Measurements from ENCODE around the gene NDUFA7.
"Not testable (repeated sequence)": the region's sequence is repeated elsewhere in the genome, so short reads cannot be mapped to it uniquely, and the experiment has no call there.

Gene NDUFA7

DNA sequence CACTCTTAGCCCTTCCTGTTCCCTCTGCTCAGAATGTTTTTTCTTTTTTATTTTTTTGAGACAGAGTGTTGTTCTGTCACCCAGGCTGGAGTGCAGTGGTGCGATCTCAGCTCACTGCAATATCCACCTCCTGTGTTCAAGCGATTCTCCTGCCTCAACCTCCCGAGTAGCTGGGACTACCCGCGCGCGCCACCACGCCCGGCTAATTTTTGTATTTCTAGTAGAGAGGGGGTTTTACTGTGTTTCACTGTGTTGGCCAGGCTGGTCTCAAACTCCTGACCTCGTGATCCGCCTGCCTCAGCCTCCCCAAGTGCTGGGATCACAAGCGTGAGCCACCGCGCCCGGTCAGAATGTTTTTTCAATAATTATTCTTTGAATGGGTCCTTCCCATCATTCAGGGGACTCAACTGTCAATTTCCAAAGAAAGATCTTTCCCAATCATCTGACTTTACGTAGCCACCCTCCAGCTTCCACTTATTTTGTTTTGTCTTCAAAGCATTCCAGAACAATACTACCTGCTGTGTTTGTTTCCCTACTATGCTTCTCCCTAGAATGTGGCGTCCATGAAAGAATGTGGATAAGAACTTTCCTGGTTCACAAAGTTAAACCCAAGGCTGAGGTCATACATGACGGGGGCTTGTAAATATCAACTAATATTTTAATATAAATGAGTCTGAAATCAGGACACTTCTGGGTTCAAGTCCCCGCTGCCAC lies 1.2 kb downstream of the NDUFA7 start:
- Histone ChIP-seq H3K4me3 (ENCODE audit: low read depth, low read length) (peak overlapping the region; percentile 97), H3K27ac (ENCODE audit: extremely low read depth, low read depth, low read length) (peak overlapping the region; percentile 67; the same call in 1 of the 2 replicates), H3K4me1 (ENCODE audit: control insufficient read depth, insufficient read depth, low read length) (peaks cover 5% of the 10 kb centered on the region; the same call in 1 of the 2 replicates), H3K9me3 (ENCODE audit: control insufficient read depth, insufficient read depth, low read depth, low read length) (no peaks in the 10 kb centered on the region), H3K36me3 (ENCODE audit: control insufficient read depth in 2 of 2, insufficient read depth in 1 of 2, low read length in 2 of 2) (peaks cover 17 to 53% of the 10 kb centered on the region in 2 experiments)
- ChIA-PET CTCF (interaction anchor here (0.6 kb wide), 2 partner anchors 378 to 402 kb away, joined by 3 to 5 read pairs; no protein-coding TSS in a partner anchor), POLR2A (no interaction called here)
- TF ChIP-seq ZNF837 (tag by site-specific recombination; IDR thresholded peaks at IDR 0.05) = no peak
- no peak for TF ChIP-seq ZNF664 (tag by site-specific recombination; IDR thresholded peaks at IDR 0.05)
- no peak for TF ChIP-seq ZNF112 (tag by site-specific recombination; IDR thresholded peaks at IDR 0.05)
- TF ChIP-seq ZNF610 (tag by site-specific recombination; IDR thresholded peaks at IDR 0.05; ENCODE audit: borderline replicate concordance) = no peak

DNA sequence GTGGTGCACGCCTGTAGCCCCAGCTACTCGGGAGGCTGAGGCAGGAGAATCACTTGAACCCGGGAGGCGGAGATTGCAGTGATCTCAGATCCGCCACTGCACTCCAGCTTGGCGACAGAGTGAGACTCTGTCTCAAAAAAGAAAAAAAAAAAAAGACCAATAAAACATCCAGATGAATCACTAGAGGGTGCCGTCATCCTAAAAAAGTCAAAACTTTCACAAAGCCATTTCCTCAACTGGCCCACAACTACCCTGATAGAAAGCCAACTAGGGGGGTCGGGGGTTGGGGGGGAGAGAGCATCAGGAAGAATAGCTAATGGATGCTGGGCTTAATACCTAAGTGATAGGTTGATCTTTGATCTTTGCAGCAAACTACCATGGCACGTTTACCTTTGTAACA lies 2.3 kb downstream of the NDUFA7 start:
- ChIA-PET POLR2A (interaction anchor here (0.6 to 0.7 kb wide), 4 partner anchors 81 to 808 kb away, joined by 3 to 13 read pairs (median 4); no protein-coding TSS in a partner anchor), CTCF (interaction anchor here (0.6 to 1.1 kb wide), 2 partner anchors 50 to 58 kb away, joined by 4 to 5 read pairs; no protein-coding TSS in a partner anchor)
- TF ChIP-seq ZNF341 (tag by site-specific recombination; IDR thresholded peaks at IDR 0.05; ENCODE audit: low read depth) = peak; percentile 62
- TF ChIP-seq, protein P1, sequence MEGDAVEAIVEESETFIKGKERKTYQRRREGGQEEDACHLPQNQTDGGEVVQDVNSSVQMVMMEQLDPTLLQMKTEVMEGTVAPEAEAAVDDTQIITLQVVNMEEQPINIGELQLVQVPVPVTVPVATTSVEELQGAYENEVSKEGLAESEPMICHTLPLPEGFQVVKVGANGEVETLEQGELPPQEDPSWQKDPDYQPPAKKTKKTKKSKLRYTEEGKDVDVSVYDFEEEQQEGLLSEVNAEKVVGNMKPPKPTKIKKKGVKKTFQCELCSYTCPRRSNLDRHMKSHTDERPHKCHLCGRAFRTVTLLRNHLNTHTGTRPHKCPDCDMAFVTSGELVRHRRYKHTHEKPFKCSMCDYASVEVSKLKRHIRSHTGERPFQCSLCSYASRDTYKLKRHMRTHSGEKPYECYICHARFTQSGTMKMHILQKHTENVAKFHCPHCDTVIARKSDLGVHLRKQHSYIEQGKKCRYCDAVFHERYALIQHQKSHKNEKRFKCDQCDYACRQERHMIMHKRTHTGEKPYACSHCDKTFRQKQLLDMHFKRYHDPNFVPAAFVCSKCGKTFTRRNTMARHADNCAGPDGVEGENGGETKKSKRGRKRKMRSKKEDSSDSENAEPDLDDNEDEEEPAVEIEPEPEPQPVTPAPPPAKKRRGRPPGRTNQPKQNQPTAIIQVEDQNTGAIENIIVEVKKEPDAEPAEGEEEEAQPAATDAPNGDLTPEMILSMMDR (tag by site-specific recombination; IDR thresholded peaks at IDR 0.05) = 0 out of 2 replicates have a peak, but pooled peaks have one; percentile 11
- TF ChIP-seq ZNF654 (tag by site-specific recombination; IDR thresholded peaks at IDR 0.05; ENCODE audit: low read depth) = peak; percentile 27
- not testable (repeated sequence) for H3K4me3 ChIP-seq (ENCODE audit: low read depth, low read length); H3K9me3 ChIP-seq (ENCODE audit: control insufficient read depth, insufficient read depth, low read depth, low read length); H3K27ac ChIP-seq (ENCODE audit: extremely low read depth, low read depth, low read length); H3K4me1 ChIP-seq (ENCODE audit: control insufficient read depth, insufficient read depth, low read length)
- H3K36me3 ChIP-seq (ENCODE audit: control insufficient read depth in 2 of 2, insufficient read depth in 1 of 2, low read length in 2 of 2) = peaks cover 21 to 54% of the 10 kb centered on the region in 2 experiments

DNA sequence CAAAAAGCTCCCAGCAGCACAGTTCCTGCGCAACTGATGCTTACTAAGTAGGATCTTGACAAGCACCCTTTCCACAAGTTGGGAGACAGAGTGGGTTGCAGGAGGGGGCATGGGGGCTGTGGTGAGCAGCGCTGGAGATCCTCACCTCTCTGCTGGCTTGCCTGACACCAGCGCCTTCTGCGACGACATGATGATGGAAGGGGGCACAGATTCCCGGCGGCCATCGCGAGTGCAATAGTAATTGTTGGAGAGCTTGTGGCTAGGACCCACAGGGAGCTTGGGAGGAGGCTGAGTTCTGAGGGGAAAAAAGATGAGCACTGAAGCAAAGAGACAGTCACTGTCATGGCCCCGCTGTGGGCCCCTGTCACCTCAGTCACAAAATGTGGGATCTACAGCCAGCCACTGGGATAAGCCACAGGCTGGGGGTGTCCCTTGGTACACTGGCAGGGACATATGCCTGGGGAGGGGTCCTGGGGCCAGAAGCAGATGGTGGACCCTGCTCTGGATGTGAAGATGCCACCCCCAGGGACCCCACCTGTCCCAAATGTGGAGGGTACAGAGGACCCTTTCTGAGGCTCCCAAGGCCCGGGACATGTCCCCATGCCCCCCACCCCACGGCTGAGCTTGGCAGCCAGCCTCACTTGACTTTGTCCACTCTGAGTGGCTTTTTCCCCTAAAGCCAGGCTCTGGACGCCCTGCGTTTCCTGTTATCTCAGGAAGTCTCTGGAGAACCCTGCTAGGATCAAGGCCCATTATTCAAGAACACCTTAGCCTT lies 4.6 kb downstream of the NDUFA7 start:
- no peak overlapping the region for H3K27ac ChIP-seq (ENCODE audit: extremely low read depth, low read depth, low read length)
- no peaks in the 10 kb centered on the region for H3K9me3 ChIP-seq (ENCODE audit: control insufficient read depth, insufficient read depth, low read depth, low read length)
- H3K36me3 ChIP-seq (ENCODE audit: control insufficient read depth in 2 of 2, insufficient read depth in 1 of 2, low read length in 2 of 2) = peaks cover 24 to 51% of the 10 kb centered on the region in 2 experiments; a peak in 2 of 3 replicates
- ChIA-PET CTCF (interaction anchor here (0.6 kb wide), 2 partner anchors 82 to 205 kb away, joined by 3 read pairs; no protein-coding TSS in a partner anchor), POLR2A (interaction anchor here (0.6 to 0.9 kb wide), 5 partner anchors 9 to 190 kb away, joined by 3 to 5 read pairs (median 3); no protein-coding TSS in a partner anchor)
- no peaks in the 10 kb centered on the region for H3K4me1 ChIP-seq (ENCODE audit: control insufficient read depth, insufficient read depth, low read length)
- no peak overlapping the region for H3K4me3 ChIP-seq (ENCODE audit: low read depth, low read length)
- TF ChIP-seq, protein P2, sequence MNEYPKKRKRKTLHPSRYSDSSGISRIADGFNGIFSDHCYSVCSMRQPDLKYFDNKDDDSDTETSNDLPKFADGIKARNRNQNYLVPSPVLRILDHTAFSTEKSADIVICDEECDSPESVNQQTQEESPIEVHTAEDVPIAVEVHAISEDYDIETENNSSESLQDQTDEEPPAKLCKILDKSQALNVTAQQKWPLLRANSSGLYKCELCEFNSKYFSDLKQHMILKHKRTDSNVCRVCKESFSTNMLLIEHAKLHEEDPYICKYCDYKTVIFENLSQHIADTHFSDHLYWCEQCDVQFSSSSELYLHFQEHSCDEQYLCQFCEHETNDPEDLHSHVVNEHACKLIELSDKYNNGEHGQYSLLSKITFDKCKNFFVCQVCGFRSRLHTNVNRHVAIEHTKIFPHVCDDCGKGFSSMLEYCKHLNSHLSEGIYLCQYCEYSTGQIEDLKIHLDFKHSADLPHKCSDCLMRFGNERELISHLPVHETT (tag by site-specific recombination; IDR thresholded peaks at IDR 0.05) = no peak
- TF ChIP-seq, protein P3, sequence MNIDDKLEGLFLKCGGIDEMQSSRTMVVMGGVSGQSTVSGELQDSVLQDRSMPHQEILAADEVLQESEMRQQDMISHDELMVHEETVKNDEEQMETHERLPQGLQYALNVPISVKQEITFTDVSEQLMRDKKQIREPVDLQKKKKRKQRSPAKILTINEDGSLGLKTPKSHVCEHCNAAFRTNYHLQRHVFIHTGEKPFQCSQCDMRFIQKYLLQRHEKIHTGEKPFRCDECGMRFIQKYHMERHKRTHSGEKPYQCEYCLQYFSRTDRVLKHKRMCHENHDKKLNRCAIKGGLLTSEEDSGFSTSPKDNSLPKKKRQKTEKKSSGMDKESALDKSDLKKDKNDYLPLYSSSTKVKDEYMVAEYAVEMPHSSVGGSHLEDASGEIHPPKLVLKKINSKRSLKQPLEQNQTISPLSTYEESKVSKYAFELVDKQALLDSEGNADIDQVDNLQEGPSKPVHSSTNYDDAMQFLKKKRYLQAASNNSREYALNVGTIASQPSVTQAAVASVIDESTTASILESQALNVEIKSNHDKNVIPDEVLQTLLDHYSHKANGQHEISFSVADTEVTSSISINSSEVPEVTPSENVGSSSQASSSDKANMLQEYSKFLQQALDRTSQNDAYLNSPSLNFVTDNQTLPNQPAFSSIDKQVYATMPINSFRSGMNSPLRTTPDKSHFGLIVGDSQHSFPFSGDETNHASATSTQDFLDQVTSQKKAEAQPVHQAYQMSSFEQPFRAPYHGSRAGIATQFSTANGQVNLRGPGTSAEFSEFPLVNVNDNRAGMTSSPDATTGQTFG (tag by site-specific recombination; IDR thresholded peaks at IDR 0.05; ENCODE audit: borderline replicate concordance) = no peak
- TF ChIP-seq, protein P4, sequence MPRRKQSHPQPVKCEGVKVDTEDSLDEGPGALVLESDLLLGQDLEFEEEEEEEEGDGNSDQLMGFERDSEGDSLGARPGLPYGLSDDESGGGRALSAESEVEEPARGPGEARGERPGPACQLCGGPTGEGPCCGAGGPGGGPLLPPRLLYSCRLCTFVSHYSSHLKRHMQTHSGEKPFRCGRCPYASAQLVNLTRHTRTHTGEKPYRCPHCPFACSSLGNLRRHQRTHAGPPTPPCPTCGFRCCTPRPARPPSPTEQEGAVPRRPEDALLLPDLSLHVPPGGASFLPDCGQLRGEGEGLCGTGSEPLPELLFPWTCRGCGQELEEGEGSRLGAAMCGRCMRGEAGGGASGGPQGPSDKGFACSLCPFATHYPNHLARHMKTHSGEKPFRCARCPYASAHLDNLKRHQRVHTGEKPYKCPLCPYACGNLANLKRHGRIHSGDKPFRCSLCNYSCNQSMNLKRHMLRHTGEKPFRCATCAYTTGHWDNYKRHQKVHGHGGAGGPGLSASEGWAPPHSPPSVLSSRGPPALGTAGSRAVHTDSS (tag by site-specific recombination; IDR thresholded peaks at IDR 0.05) = no peak
- TF ChIP-seq PRDM1 (tag by site-specific recombination; IDR thresholded peaks at IDR 0.05) = no peak
- TF ChIP-seq ZNF747 (tag by site-specific recombination; IDR thresholded peaks at IDR 0.05) = no peak
- no peak for TF ChIP-seq ZNF174 (tag by site-specific recombination; IDR thresholded peaks at IDR 0.05)
- TF ChIP-seq ZNF23 (tag by site-specific recombination; IDR thresholded peaks at IDR 0.05; ENCODE audit: borderline replicate concordance) = no peak
- TF ChIP-seq, protein P5, sequence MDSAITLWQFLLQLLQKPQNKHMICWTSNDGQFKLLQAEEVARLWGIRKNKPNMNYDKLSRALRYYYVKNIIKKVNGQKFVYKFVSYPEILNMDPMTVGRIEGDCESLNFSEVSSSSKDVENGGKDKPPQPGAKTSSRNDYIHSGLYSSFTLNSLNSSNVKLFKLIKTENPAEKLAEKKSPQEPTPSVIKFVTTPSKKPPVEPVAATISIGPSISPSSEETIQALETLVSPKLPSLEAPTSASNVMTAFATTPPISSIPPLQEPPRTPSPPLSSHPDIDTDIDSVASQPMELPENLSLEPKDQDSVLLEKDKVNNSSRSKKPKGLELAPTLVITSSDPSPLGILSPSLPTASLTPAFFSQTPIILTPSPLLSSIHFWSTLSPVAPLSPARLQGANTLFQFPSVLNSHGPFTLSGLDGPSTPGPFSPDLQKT (IDR thresholded peaks at IDR 0.05; ENCODE audit: borderline replicate concordance, low read depth, low read length) = no peak
- TF ChIP-seq, protein P6, sequence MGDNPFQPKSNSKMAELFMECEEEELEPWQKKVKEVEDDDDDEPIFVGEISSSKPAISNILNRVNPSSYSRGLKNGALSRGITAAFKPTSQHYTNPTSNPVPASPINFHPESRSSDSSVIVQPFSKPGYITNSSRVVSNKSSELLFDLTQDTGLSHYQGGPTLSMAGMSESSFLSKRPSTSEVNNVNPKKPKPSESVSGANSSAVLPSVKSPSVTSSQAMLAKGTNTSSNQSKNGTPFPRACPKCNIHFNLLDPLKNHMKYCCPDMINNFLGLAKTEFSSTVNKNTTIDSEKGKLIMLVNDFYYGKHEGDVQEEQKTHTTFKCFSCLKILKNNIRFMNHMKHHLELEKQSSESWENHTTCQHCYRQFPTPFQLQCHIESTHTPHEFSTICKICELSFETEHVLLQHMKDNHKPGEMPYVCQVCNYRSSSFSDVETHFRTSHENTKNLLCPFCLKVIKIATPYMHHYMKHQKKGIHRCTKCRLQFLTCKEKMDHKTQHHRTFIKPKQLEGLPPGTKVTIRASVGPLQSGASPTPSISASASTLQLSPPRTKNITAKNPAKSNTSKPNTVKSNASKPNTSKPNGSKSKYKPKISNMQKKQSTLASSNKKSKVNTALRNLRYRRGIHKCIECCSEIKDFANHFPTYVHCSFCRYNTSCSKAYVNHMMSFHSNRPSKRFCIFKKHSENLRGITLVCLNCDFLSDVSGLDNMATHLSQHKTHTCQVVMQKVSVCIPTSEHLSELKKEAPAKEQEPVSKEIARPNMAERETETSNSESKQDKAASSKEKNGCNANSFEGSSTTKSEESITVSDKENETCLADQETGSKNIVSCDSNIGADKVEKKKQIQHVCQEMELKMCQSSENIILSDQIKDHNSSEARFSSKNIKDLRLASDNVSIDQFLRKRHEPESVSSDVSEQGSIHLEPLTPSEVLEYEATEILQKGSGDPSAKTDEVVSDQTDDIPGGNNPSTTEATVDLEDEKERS (tag by site-specific recombination; IDR thresholded peaks at IDR 0.05) = no peak
